Vagina (tissue), 2 donors: ENCODE data around the gene TH. TPM values are rescaled to one million over a fixed set of nuclear protein-coding genes. Genes with fewer than 3 reads are reported as not detected.

Source experiments
- DNase-seq, 2 donors: peaks; one replicate each; pipeline ENCODE4 v3.0.0-alpha.2; 2017; ENCODE audit errors: extremely low spot score in 2 of 2
- H3K27ac ChIP-seq: fragments of 200-600 bp; sonication (generic); one replicate; pipeline ENCODE4 v1.5.1; 2019
- H3K27me3 ChIP-seq: fragments of 200-600 bp; sonication (generic); one replicate; pipeline ENCODE4 v1.5.1; 2019
- H3K36me3 ChIP-seq, 2 donors: fragments of 200-600 bp; sonication (generic); one replicate each; pipeline ENCODE4 v1.5.1; 2017 to 2019
- H3K4me1 ChIP-seq: fragments of 200-600 bp; sonication (generic); one replicate; pipeline ENCODE4 v1.5.1; 2019
- H3K4me3 ChIP-seq, 2 donors: fragments of 200-600 bp; sonication (generic); 1 replicate in 1 of 2; 2 replicates in 1 of 2; pipeline ENCODE4 v1.5.1; 2016 to 2019
- H3K9me3 ChIP-seq: fragments of 200-600 bp; sonication (generic); one replicate; pipeline ENCODE4 v1.5.1; 2019
- CTCF ChIP-seq, 3 experiments: fragments of 450-650 bp in 2 of 3; fragments of 200-600 bp in 1 of 3; sonication (generic) in 1 of 3; IDR thresholded peaks; one replicate each; pipeline ENCODE4 v1.5.1; 2017 to 2019; ENCODE audit warnings: antibody characterized with exemption in 3 of 3, mild to moderate bottlenecking in 2 of 3, moderate library complexity in 2 of 3
- POLR2A ChIP-seq, 2 donors: fragments of 450-650 bp; IDR thresholded peaks; one replicate each; pipeline ENCODE4 v1.6.1; 2017; ENCODE audit warnings: antibody characterized with exemption in 2 of 2, mild to moderate bottlenecking in 2 of 2, moderate library complexity in 2 of 2
- POLR2AphosphoS5 ChIP-seq, 2 donors: sonication (generic); formaldehyde crosslinking; IDR thresholded peaks; one replicate each; pipeline ENCODE4 v1.9.0; 2017; ENCODE audit warnings: antibody characterized with exemption in 2 of 2, mild to moderate bottlenecking in 2 of 2, low read depth in 1 of 2; ENCODE audit not compliant: insufficient read depth in 1 of 2
- intact Hi-C: fragments of 100-400 bp; cut with DNase I; formaldehyde crosslinking; loops from one replicate; pipeline ENCODE4 v1.15.1; 2023
- total RNA-seq: library from RNA; depleted of rRNA; stranded (reverse); fragments of >200 nt; gene quantifications from one replicate; pipeline ENCODE4 v1.2.3, GENCODE V29; 2016

The TH gene
- total RNA-seq, 1 donor from 2014 or later, result 21.9 TPM

GRCh38 chr11:2164861-2165555, 6.6 kb downstream of the TH start:
- Histone ChIP-seq H3K36me3 (no peaks in the 10 kb centered on the region), H3K4me1 (peaks cover 7% of the 10 kb centered on the region), H3K27me3 (no peaks in the 10 kb centered on the region), H3K4me3 (no peak overlapping the region), H3K9me3 (no peaks in the 10 kb centered on the region), H3K27ac (no peak overlapping the region)
- no peak for DNase-seq
- intact Hi-C loops, result no loop called here
- TF ChIP-seq CTCF (IDR thresholded peaks at IDR 0.05) (no peak), POLR2AphosphoS5 (IDR thresholded peaks at IDR 0.05; ENCODE audit: insufficient read depth in 1 of 2, low read depth in 1 of 2) (no peak), POLR2A (IDR thresholded peaks at IDR 0.05) (no peak)

- intact Hi-C loops, result no loop called here
- no peaks in the 10 kb centered on the region for H3K27me3 ChIP-seq
Measured at GRCh38 chr11:2164081-2164480, 7.5 kb downstream of the TH start.

GRCh38 chr11:2163428-2163978, 8.1 kb downstream of the TH start:
- H3K4me3 ChIP-seq, result no peak overlapping the region
- H3K27ac ChIP-seq, result no peak overlapping the region
- H3K4me1 ChIP-seq, result peaks cover 7% of the 10 kb centered on the region
- intact Hi-C loops, result no loop called here
- TF ChIP-seq POLR2A (IDR thresholded peaks at IDR 0.05) (no peak), CTCF (IDR thresholded peaks at IDR 0.05) (no peak), POLR2AphosphoS5 (IDR thresholded peaks at IDR 0.05; ENCODE audit: insufficient read depth in 1 of 2, low read depth in 1 of 2) (no peak)
- H3K9me3 ChIP-seq, result no peaks in the 10 kb centered on the region
- no peaks in the 10 kb centered on the region for H3K36me3 ChIP-seq
- H3K27me3 ChIP-seq, result no peaks in the 10 kb centered on the region
- no peak for DNase-seq

More at GRCh38 chr11:2164081-2164480, 7.5 kb downstream of the TH start:
- H3K9me3 ChIP-seq, result no peaks in the 10 kb centered on the region
- H3K4me3 ChIP-seq, result no peak overlapping the region
- peaks cover 7% of the 10 kb centered on the region for H3K4me1 ChIP-seq
- no peak for TF ChIP-seq CTCF (IDR thresholded peaks at IDR 0.05)
- no peak for TF ChIP-seq POLR2A (IDR thresholded peaks at IDR 0.05)
- TF ChIP-seq POLR2AphosphoS5 (IDR thresholded peaks at IDR 0.05; ENCODE audit: insufficient read depth in 1 of 2, low read depth in 1 of 2), result no peak
- no peak for DNase-seq
- H3K27ac ChIP-seq, result no peak overlapping the region
- no peaks in the 10 kb centered on the region for H3K36me3 ChIP-seq

- TF ChIP-seq POLR2AphosphoS5 (IDR thresholded peaks at IDR 0.05; ENCODE audit: insufficient read depth in 1 of 2, low read depth in 1 of 2) (no peak), POLR2A (IDR thresholded peaks at IDR 0.05) (no peak), CTCF (IDR thresholded peaks at IDR 0.05) (no peak)
Measured at GRCh38 chr11:2160736-2161259, 10.8 kb downstream of the TH start, which contains the start of gene INS. Gene INS (minus strand): TSS chr11:2161209. CDS start chr11:2160971, 238 bp downstream.

More at GRCh38 chr11:2160736-2161259, 10.8 kb downstream of the TH start, which contains the start of gene INS:
- Histone ChIP-seq H3K4me1 (no peaks in the 10 kb centered on the region), H3K9me3 (no peaks in the 10 kb centered on the region), H3K27ac (no peak within 1 kb of the TSS), H3K36me3 (no peaks in the 10 kb centered on the region), H3K27me3 (no peaks in the 10 kb centered on the region), H3K4me3 (no peak within 1 kb of the TSS)
- intact Hi-C loops, result no loop called here
- no peak for DNase-seq
